GM21381 (cell line): ENCODE measurements around the gene MATCAP1.

Experiments
- ATAC-seq: cut with Tn5 transposase; IDR thresholded peaks from one replicate; pipeline ENCODE4 v1.9.1; 2021; ENCODE audit warnings: mild to moderate bottlenecking, moderate library complexity; ENCODE audit not compliant: unreplicated experiment

The MATCAP1 gene

GRCh38 chr16:67191995-67192681 lies 8.4 kb upstream of the MATCAP1 start, which contains the start of gene E2F4:
E2F4 (plus strand) TSS chr16:67192155; CDS start chr16:67192228, 73 bp downstream.
- peak; percentile 95 for ATAC-seq

GRCh38 chr16:67191411-67191994 lies 7.7 kb upstream of the MATCAP1 start:
- ATAC-seq, result no peak

- ATAC-seq, result no peak
Measured at GRCh38 chr16:67190448-67191399, 7.0 kb upstream of the MATCAP1 start.

GRCh38 chr16:67190041-67190440 lies 6.3 kb upstream of the MATCAP1 start, which contains the start of gene EXOC3L1:
EXOC3L1 (minus strand) TSS chr16:67190136; CDS start chr16:67189676, 460 bp downstream.
- no peak for ATAC-seq

GRCh38 chr16:67188798-67189197 lies 5.0 kb upstream of the MATCAP1 start:
- ATAC-seq, result no peak

GRCh38 chr16:67188323-67188722 lies 4.6 kb upstream of the MATCAP1 start:
- ATAC-seq, result no peak

GRCh38 chr16:67187175-67187890 lies 3.6 kb upstream of the MATCAP1 start:
- no peak for ATAC-seq

- ATAC-seq, result no peak
Measured at GRCh38 chr16:67186550-67186950, 2.8 kb upstream of the MATCAP1 start.

- no peak for ATAC-seq
Measured at GRCh38 chr16:67185651-67186134, 1.9 kb upstream of the MATCAP1 start.

GRCh38 chr16:67184995-67185650 lies 1.4 kb upstream of the MATCAP1 start:
- ATAC-seq, result no peak

- no peak for ATAC-seq
Measured at GRCh38 chr16:67184453-67184994, 761 bp upstream of the MATCAP1 start.

- ATAC-seq, result no peak
Measured at GRCh38 chr16:67183284-67183626, 508 bp downstream of the MATCAP1 start.

- no peak for ATAC-seq
Measured at GRCh38 chr16:67182288-67182687, 1.5 kb downstream of the MATCAP1 start.

GRCh38 chr16:67181346-67181745 lies 2.4 kb downstream of the MATCAP1 start:
- ATAC-seq, result no peak

GRCh38 chr16:67180166-67180565 lies 3.6 kb downstream of the MATCAP1 start:
- ATAC-seq, result no peak

- no peak for ATAC-seq
Measured at GRCh38 chr16:67179421-67180080, 4.2 kb downstream of the MATCAP1 start.

GRCh38 chr16:67177743-67178699 lies 5.7 kb downstream of the MATCAP1 start:
- no peak for ATAC-seq

- ATAC-seq, result no peak
Measured at GRCh38 chr16:67176662-67177061, 7.1 kb downstream of the MATCAP1 start.
